BLaER1 (cell line): ENCODE data around the gene CIAO3.
"Not testable (repeated sequence)": the region's sequence is repeated elsewhere in the genome, so short reads cannot be mapped to it uniquely, and the experiment has no call there.

Experiments
- H3K27ac ChIP-seq: shearing (Covaris generic); formaldehyde crosslinking; 2 replicates; pipeline ENCODE4 v1.8.1; 2022
- H3K27me3 ChIP-seq: shearing (Covaris generic); formaldehyde crosslinking; 2 replicates; pipeline ENCODE4 v1.8.1; 2022
- H3K36me3 ChIP-seq: shearing (Covaris generic); formaldehyde crosslinking; 2 replicates; pipeline ENCODE4 v1.8.1; 2022
- H3K4me1 ChIP-seq: shearing (Covaris generic); formaldehyde crosslinking; 2 replicates; pipeline ENCODE4 v1.8.1; 2022
- H3K4me2 ChIP-seq: shearing (Covaris generic); formaldehyde crosslinking; 2 replicates; pipeline ENCODE4 v1.8.1; 2022
- H3K4me3 ChIP-seq: shearing (Covaris generic); formaldehyde crosslinking; 2 replicates; pipeline ENCODE4 v1.8.1; 2022
- H3K9ac ChIP-seq: shearing (Covaris generic); formaldehyde crosslinking; 2 replicates; pipeline ENCODE4 v1.8.1; 2022
- H3K9me3 ChIP-seq: shearing (Covaris generic); formaldehyde crosslinking; 2 replicates; pipeline ENCODE4 v1.8.1; 2022
- H4K20me1 ChIP-seq: shearing (Covaris generic); formaldehyde crosslinking; 2 replicates; pipeline ENCODE4 v1.8.1; 2022
- Cebpa-rat ChIP-seq: shearing (Covaris generic); IDR thresholded peaks from 2 replicates; pipeline ENCODE4 v1.8.1; 2022

The CIAO3 gene

GRCh38 chr16:694863-695354 lies 45.9 kb downstream of the CIAO3 start:
- no peak overlapping the region for H3K27ac ChIP-seq
- H3K9me3 ChIP-seq = no peaks in the 10 kb centered on the region
- no peak for TF ChIP-seq Cebpa-rat
- H3K4me3 ChIP-seq = peak overlapping the region; percentile 60
- H3K36me3 ChIP-seq = no peaks in the 10 kb centered on the region
- no peak overlapping the region for H3K9ac ChIP-seq
- H3K4me1 ChIP-seq = peaks cover 33% of the 10 kb centered on the region
- H3K4me2 ChIP-seq = peak overlapping the region; percentile 98
- peaks cover 90% of the 10 kb centered on the region for H3K27me3 ChIP-seq
- peaks cover 44% of the 10 kb centered on the region for H4K20me1 ChIP-seq

DNA sequence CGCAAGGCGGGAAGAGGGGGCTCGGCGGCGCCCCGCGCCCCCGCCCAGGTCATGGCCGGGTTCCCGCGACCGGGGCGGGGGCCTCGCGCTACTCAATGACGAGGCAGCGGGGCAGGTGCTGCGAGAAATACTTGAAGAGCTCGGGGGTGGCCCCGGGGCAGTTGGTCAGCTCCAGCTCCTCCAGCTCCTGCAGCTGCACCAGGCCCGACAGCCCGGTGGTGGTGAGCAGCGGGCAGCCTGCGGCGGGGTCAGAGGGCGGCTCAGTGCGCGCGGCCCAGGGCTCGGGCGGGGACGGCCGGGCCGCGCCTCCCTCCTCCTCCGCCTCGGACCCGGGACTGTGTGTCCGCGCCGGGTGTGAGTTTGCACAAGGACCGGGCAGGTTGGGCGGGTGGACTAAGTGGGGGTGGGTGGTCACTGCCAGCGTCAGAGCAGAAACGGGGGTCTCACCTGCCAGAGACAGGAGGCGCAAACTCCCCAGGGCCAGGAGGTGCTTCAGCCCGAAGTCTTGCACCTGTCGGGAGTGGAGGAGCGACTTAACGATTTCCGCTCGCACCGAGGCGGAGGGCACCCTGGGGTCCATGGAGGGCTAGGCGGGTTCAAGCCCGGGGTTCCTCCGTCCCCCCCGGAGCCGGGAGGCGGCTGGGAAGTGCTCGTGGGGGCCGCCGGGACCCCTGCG lies 46.5 kb downstream of the CIAO3 start:
- Histone ChIP-seq H3K9me3 (no peaks in the 10 kb centered on the region), H3K4me3 (peak overlapping the region; percentile 60), H3K9ac (no peak overlapping the region), H3K36me3 (no peaks in the 10 kb centered on the region), H4K20me1 (peaks cover 40% of the 10 kb centered on the region), H3K4me1 (peaks cover 38% of the 10 kb centered on the region), H3K4me2 (peak overlapping the region; percentile 98), H3K27ac (no peak overlapping the region), H3K27me3 (peaks cover 84% of the 10 kb centered on the region)
- no peak for TF ChIP-seq Cebpa-rat

DNA sequence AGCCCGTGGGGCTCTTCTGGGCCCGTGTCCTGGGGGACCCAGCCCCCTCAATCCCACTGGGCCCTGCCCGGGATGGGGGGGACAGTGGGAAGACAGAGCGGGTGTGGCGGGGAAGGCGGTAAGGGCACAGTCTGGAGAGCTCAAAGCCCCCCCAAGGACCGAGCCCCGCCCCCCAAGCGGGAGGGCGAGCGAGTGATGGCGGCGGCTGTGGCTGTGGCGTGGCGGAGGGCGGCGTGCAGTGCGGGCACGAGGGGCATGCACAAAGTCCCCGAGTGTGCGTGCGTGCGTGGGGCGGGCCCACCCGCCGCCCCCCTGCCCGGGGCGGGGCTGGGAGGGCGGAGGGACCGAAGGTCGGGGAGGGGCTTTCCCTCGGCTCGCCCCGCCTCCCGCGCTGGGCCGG lies 47.0 kb downstream of the CIAO3 start:
- peaks cover 44% of the 10 kb centered on the region for H3K4me1 ChIP-seq
- no peak for TF ChIP-seq Cebpa-rat
- no peak overlapping the region for H3K9ac ChIP-seq
- H4K20me1 ChIP-seq = peaks cover 35% of the 10 kb centered on the region
- peak overlapping the region; percentile 98 for H3K4me2 ChIP-seq
- peak overlapping the region; percentile 60 for H3K4me3 ChIP-seq
- H3K9me3 ChIP-seq = no peaks in the 10 kb centered on the region
- no peaks in the 10 kb centered on the region for H3K36me3 ChIP-seq
- no peak overlapping the region for H3K27ac ChIP-seq
- H3K27me3 ChIP-seq = peaks cover 78% of the 10 kb centered on the region

- H3K9ac ChIP-seq = no peak overlapping the region
- H3K36me3 ChIP-seq = no peaks in the 10 kb centered on the region
- peaks cover 48% of the 10 kb centered on the region for H3K4me1 ChIP-seq
- no peak for TF ChIP-seq Cebpa-rat
- peaks cover 74% of the 10 kb centered on the region for H3K27me3 ChIP-seq
- no peak overlapping the region for H3K27ac ChIP-seq
- peak overlapping the region; percentile 60 for H3K4me3 ChIP-seq
- no peaks in the 10 kb centered on the region for H3K9me3 ChIP-seq
- H4K20me1 ChIP-seq = peaks cover 31% of the 10 kb centered on the region
- peak overlapping the region; percentile 98 for H3K4me2 ChIP-seq
Measured at GRCh38 chr16:693364-693763, 47.4 kb downstream of the CIAO3 start.

- Histone ChIP-seq H3K36me3 (peaks cover 7% of the 10 kb centered on the region), H3K9ac (no peak overlapping the region), H3K27me3 (peaks cover 66% of the 10 kb centered on the region), H4K20me1 (peaks cover 28% of the 10 kb centered on the region), H3K4me3 (no peak overlapping the region), H3K9me3 (no peaks in the 10 kb centered on the region), H3K4me1 (peaks cover 50% of the 10 kb centered on the region), H3K4me2 (no peak overlapping the region), H3K27ac (no peak overlapping the region)
- TF ChIP-seq Cebpa-rat = no peak
Measured at GRCh38 chr16:692356-693108, 48.3 kb downstream of the CIAO3 start.

GRCh38 chr16:691242-691641 lies 49.6 kb downstream of the CIAO3 start:
- Histone ChIP-seq H3K4me1 (peaks cover 50% of the 10 kb centered on the region), H3K27me3 (peaks cover 54% of the 10 kb centered on the region), H3K36me3 (peaks cover 20% of the 10 kb centered on the region), H4K20me1 (peaks cover 28% of the 10 kb centered on the region)
- not testable (repeated sequence) for H3K9me3 ChIP-seq, H3K4me3 ChIP-seq, H3K9ac ChIP-seq, H3K4me2 ChIP-seq, H3K27ac ChIP-seq

DNA sequence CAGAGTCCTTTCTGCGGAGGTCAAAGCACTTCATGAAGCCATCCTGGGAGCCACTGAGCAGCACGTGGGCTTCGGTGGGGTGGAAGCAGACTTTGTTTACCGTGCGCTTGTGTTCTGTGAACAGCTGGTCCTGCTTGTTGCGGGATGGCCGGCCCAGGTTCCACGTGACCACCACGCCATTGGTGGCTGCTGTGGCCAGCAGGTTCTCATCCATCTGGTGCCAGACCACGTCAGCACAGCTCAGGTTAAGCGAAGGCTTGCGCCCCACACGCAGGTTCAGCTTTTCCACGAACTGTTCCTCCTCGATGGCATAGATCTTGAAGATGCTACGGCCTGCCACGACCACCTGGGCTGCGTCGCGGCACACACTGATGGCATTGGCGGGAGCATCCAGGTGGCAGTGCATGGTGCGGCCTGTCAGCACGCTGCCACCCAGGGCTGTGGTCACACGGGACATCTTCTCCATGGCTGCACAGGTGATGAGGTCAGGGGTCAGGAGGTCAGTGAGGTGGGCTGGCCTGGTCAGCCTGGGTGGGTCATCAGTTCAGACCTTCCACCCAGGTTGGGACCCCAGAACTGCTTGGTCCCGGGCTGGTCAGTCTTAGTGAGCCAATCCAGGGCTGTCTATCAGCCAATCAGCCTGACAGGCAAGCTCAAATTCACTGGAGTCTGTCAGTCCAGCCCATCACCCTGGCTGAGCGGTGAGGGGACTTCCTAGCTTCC lies 51.5 kb downstream of the CIAO3 start:
- peak overlapping the region; percentile 85 for H3K27ac ChIP-seq
- H3K4me1 ChIP-seq = peaks cover 40% of the 10 kb centered on the region
- H3K36me3 ChIP-seq = peaks cover 28% of the 10 kb centered on the region
- H3K9ac ChIP-seq = peak overlapping the region; percentile 87
- no peaks in the 10 kb centered on the region for H3K9me3 ChIP-seq
- peaks cover 35% of the 10 kb centered on the region for H3K27me3 ChIP-seq
- H4K20me1 ChIP-seq = peaks cover 12% of the 10 kb centered on the region
- peak overlapping the region; percentile 92 for H3K4me2 ChIP-seq
- peak overlapping the region; percentile 77 for H3K4me3 ChIP-seq
- TF ChIP-seq Cebpa-rat = no peak

GRCh38 chr16:687499-687898 lies 53.3 kb downstream of the CIAO3 start:
- Histone ChIP-seq H3K4me1 (peaks cover 44% of the 10 kb centered on the region), H3K36me3 (peaks cover 39% of the 10 kb centered on the region), H3K9ac (no peak overlapping the region), H3K27me3 (peaks cover 16% of the 10 kb centered on the region), H4K20me1 (peaks cover 14% of the 10 kb centered on the region), H3K4me3 (no peak overlapping the region), H3K9me3 (no peaks in the 10 kb centered on the region), H3K27ac (no peak overlapping the region), H3K4me2 (no peak overlapping the region)
- TF ChIP-seq Cebpa-rat = no peak

DNA sequence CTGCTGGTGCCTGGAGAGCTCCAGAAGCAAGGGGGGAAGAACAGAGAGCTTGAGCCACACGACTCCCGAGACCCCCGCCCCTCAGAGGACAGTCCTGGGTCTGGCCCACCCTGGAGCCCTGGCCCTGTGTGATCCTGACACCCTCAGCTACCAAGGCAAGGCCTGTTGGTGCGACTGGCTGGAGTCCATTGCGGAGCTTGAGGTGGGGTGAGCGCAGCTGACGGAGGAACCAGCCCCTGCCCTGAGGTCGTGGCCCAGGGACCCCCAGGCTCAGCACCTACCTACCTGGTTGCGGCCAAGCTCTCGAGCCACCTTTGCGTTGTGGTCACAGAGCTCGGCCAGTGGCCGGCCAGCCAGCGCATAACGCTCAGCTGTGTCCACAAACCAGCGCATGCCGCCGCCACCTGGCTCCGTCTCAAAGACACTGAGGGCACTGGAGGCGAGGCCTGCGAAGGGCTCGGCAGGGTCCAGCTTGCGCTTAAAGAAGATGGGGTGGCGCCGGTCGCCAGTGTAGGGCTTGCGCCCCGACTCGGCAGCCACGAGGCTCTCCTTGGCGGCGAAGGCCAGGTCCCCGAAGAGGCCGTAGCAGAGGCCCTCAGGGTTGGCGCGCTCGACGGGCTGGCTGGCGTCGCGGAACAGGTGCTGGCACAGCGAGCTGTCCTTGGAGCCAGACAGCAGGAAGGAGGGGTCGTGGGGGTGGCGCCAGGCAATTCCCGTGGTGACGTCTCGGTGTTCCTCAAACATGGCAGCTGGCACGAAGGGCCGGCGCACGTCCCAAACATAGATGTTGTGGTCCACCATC lies 54.1 kb downstream of the CIAO3 start:
- Histone ChIP-seq H4K20me1 (peaks cover 22% of the 10 kb centered on the region), H3K27me3 (peaks cover 8% of the 10 kb centered on the region), H3K4me3 (no peak overlapping the region), H3K36me3 (peaks cover 47% of the 10 kb centered on the region), H3K4me2 (no peak overlapping the region), H3K9me3 (no peaks in the 10 kb centered on the region), H3K27ac (no peak overlapping the region), H3K9ac (no peak overlapping the region), H3K4me1 (peaks cover 53% of the 10 kb centered on the region)
- TF ChIP-seq Cebpa-rat = no peak
